HepG2 (cell line): ENCODE measurements around the gene MYOM1. TPM values are rescaled to one million over a fixed set of nuclear protein-coding genes. Genes with fewer than 3 reads are reported as not detected.
A peak's percentile ranks its signal among the peaks of the same experiment; 100 is the strongest.

Experiments
- HDAC6 ChIP-seq: fragments of 200-600 bp; sonication (generic); IDR thresholded peaks from 2 replicates; pipeline ENCODE4 v1.7.0; 2017; ENCODE audit warnings: mild to moderate bottlenecking, antibody characterized with exemption, low read length, low read depth
- RXRA ChIP-seq: sonication (generic); formaldehyde crosslinking; IDR thresholded peaks from 2 replicates; pipeline ENCODE4 v1.5.1; 2020; ENCODE audit warnings: missing genetic modification reagents
- ZNF121 ChIP-seq: sonication (generic); formaldehyde crosslinking; IDR thresholded peaks from 2 replicates; pipeline ENCODE4 v1.5.0; 2020; ENCODE audit warnings: mild to moderate bottlenecking, missing genetic modification reagents
- ZNF780A ChIP-seq: sonication (generic); formaldehyde crosslinking; IDR thresholded peaks from 2 replicates; pipeline ENCODE4 v1.8.0; 2022; ENCODE audit warnings: mild to moderate bottlenecking, missing genetic modification reagents, moderate library complexity
- polyA plus RNA-seq, 8 experiments: library from polyadenylated mRNA; depleted of rRNA in 3 of 8; stranded (reverse) in 7 of 8; unstranded in 1 of 8; fragments of >200 nt; fragmentation: Illumina TruSeq in 4 of 8; extraction: Trizol in 4 of 8; gene quantifications; 2 replicates each; pipeline versions ENCODE4 v1.2.1 to v1.2.3, GENCODE V29; 2011 to 2016; ENCODE audit warnings: low read depth in 4 of 8, missing spikeins in 1 of 8, mixed read lengths in 1 of 8; ENCODE audit not compliant: insufficient read depth in 1 of 8
- total RNA-seq, 5 experiments: library from RNA; depleted of rRNA; stranded (reverse); fragments of >200 nt; fragmentation: Illumina TruSeq; extraction: Trizol; gene quantifications; 2 replicates each; pipeline ENCODE4 v1.2.3, GENCODE V29; 2016; ENCODE audit warnings: low read depth in 1 of 5
- TF ChIP-seq, protein P1 (sequence below): sonication (generic); IDR thresholded peaks from 2 replicates; pipeline ENCODE4 v1.6.1; 2016; ENCODE audit warnings: low read depth, borderline replicate concordance
- TF ChIP-seq, protein P2 (sequence below): IDR thresholded peaks from 2 replicates; pipeline ENCODE4 v1.6.1; 2016; ENCODE audit warnings: low read depth, missing genetic modification reagents, missing compliant biosample characterization
- TF ChIP-seq, protein P3 (sequence below): sonication (generic); formaldehyde crosslinking; IDR thresholded peaks from 2 replicates; pipeline ENCODE4 v1.9.0; 2021; ENCODE audit warnings: missing genetic modification reagents, mild to moderate bottlenecking, borderline replicate concordance

Gene MYOM1
- total and polyA plus RNA-seq, 2 of the 13 experiments (the other 11 are each of a cell fraction or from before 2014, with no cell fraction given): 0.46 to 0.98 TPM

DNA sequence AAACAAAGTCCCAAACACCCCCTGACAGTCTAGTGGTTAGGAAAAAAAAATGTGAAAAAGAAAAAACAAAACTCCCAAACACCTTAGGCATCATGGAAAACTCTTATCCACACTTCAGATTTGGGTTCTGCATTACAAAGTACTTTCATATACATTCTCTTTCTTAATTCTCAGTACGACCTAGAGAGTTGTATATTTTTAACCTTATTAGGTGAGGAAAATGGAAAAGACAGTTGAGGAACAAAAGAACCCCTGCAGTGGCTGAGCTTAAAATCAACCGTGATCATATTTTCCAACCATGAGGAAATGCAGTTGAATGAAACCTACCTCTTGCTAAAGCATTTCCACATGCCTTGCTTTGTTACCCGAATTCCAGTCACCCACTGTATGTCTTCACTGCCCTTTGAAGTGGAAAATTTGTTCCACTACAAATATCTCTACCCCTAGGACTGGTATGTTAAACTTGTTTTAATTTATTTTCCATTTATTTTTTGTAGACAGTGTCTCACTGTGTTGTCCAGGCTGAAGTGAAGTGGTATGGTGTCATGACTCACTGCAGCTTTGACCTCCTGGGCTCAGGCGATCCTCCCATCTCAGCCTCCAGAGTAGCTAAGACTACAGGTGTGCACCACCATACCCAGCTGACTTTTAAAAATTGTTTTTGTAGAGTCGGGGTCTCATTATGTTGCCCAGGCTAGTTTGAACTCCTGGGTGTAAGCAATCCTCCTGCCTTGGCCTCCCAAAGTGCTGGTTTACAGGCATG, 149.9 kb downstream of the MYOM1 start (continued):
- TF ChIP-seq HDAC6 (no peak), ZNF780A (CRISPR knock-in tag) (no peak), ZNF121 (CRISPR knock-in tag) (peak; percentile 81), RXRA (CRISPR knock-in tag) (no peak)
- TF ChIP-seq, protein P1, sequence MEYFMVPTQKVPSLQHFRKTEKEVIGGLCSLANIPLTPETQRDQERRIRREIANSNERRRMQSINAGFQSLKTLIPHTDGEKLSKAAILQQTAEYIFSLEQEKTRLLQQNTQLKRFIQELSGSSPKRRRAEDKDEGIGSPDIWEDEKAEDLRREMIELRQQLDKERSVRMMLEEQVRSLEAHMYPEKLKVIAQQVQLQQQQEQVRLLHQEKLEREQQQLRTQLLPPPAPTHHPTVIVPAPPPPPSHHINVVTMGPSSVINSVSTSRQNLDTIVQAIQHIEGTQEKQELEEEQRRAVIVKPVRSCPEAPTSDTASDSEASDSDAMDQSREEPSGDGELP: no peak
- TF ChIP-seq, protein P2, sequence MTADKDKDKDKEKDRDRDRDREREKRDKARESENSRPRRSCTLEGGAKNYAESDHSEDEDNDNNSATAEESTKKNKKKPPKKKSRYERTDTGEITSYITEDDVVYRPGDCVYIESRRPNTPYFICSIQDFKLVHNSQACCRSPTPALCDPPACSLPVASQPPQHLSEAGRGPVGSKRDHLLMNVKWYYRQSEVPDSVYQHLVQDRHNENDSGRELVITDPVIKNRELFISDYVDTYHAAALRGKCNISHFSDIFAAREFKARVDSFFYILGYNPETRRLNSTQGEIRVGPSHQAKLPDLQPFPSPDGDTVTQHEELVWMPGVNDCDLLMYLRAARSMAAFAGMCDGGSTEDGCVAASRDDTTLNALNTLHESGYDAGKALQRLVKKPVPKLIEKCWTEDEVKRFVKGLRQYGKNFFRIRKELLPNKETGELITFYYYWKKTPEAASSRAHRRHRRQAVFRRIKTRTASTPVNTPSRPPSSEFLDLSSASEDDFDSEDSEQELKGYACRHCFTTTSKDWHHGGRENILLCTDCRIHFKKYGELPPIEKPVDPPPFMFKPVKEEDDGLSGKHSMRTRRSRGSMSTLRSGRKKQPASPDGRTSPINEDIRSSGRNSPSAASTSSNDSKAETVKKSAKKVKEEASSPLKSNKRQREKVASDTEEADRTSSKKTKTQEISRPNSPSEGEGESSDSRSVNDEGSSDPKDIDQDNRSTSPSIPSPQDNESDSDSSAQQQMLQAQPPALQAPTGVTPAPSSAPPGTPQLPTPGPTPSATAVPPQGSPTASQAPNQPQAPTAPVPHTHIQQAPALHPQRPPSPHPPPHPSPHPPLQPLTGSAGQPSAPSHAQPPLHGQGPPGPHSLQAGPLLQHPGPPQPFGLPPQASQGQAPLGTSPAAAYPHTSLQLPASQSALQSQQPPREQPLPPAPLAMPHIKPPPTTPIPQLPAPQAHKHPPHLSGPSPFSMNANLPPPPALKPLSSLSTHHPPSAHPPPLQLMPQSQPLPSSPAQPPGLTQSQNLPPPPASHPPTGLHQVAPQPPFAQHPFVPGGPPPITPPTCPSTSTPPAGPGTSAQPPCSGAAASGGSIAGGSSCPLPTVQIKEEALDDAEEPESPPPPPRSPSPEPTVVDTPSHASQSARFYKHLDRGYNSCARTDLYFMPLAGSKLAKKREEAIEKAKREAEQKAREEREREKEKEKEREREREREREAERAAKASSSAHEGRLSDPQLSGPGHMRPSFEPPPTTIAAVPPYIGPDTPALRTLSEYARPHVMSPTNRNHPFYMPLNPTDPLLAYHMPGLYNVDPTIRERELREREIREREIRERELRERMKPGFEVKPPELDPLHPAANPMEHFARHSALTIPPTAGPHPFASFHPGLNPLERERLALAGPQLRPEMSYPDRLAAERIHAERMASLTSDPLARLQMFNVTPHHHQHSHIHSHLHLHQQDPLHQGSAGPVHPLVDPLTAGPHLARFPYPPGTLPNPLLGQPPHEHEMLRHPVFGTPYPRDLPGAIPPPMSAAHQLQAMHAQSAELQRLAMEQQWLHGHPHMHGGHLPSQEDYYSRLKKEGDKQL (CRISPR knock-in tag): no peak
- TF ChIP-seq, protein P3, sequence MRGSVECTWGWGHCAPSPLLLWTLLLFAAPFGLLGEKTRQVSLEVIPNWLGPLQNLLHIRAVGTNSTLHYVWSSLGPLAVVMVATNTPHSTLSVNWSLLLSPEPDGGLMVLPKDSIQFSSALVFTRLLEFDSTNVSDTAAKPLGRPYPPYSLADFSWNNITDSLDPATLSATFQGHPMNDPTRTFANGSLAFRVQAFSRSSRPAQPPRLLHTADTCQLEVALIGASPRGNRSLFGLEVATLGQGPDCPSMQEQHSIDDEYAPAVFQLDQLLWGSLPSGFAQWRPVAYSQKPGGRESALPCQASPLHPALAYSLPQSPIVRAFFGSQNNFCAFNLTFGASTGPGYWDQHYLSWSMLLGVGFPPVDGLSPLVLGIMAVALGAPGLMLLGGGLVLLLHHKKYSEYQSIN (CRISPR knock-in tag): no peak
